HFF-Myc (cell line): ENCODE results near the gene SAMMSON.
A peak's percentile ranks its signal among the peaks of the same experiment; 100 is the strongest.

Experiments
- DNase-seq: peaks from one replicate; pipeline ENCODE4 v3.0.0-alpha.2; 2011; ENCODE audit warnings: low read depth; ENCODE audit errors: extremely low read depth
- H3K4me3 ChIP-seq: replicated peaks from 2 replicates; pipeline ENCODE4 v1.5.1; 2011; ENCODE audit warnings: low read depth, mild to moderate bottlenecking, control low read depth, low read length
- TF ChIP-seq, protein P1 (sequence below): IDR thresholded peaks from 2 replicates; pipeline ENCODE4 v1.5.1; 2012; ENCODE audit warnings: mild to moderate bottlenecking, low read depth, low read length, control low read depth; ENCODE audit errors: missing control alignments

SAMMSON gene

DNA sequence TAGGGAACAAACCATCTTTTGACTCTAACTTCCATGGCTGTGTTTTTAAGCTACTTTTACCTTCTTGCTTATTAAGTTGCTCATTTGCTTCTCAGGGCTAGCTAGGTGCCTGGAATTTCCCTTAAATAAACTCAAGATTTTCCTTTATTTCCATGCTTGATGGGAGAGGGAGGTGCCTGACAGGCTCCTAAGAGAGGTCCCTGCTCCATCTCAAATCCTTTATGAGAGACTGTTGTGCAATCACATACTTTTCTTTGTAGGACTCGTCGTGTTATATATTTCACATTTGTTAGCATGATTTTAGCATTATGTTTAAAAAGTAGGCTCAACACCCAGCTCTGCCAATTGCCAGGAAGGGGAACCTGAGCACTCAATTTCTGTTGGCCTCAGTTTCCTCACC, 95.7 kb downstream of the SAMMSON start:
- DNase-seq = no peak
- TF ChIP-seq, protein P1, sequence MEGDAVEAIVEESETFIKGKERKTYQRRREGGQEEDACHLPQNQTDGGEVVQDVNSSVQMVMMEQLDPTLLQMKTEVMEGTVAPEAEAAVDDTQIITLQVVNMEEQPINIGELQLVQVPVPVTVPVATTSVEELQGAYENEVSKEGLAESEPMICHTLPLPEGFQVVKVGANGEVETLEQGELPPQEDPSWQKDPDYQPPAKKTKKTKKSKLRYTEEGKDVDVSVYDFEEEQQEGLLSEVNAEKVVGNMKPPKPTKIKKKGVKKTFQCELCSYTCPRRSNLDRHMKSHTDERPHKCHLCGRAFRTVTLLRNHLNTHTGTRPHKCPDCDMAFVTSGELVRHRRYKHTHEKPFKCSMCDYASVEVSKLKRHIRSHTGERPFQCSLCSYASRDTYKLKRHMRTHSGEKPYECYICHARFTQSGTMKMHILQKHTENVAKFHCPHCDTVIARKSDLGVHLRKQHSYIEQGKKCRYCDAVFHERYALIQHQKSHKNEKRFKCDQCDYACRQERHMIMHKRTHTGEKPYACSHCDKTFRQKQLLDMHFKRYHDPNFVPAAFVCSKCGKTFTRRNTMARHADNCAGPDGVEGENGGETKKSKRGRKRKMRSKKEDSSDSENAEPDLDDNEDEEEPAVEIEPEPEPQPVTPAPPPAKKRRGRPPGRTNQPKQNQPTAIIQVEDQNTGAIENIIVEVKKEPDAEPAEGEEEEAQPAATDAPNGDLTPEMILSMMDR = no peak
- H3K4me3 ChIP-seq = no peak overlapping the region

DNA sequence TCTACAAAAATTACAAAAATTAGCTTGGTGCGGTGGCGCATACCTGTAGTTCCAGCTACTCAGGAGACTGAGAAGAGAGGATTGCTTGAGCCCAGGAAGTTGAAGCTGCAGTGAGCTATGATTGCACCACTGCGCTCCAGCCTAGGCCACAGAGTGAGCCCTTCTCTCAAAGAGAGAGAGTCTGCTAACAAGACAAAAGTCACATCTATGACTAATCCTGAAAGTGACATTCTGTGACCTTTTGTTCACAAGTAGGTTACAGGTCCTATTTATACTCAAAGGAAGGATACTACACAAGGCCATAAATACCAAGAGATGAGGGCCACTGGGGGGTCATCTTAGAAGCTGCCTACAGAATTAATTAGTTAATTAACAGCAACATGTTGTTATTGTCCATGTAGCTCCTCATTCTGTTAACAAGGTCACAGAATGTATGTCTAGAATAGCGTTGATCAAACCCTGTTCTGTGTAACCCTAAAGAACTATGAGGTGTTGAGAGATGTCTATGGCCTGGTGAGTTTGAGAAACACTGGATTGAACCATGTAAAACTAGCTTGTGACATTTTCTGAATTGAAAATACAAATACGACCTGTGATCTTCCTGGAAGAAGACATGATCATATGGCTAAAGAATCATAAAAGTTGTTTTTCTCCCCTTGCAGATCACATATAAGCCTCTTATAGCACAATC, 97.0 kb downstream of the SAMMSON start:
- DNase-seq = no peak
- TF ChIP-seq, protein P1 = no peak
- no peak overlapping the region for H3K4me3 ChIP-seq

DNA sequence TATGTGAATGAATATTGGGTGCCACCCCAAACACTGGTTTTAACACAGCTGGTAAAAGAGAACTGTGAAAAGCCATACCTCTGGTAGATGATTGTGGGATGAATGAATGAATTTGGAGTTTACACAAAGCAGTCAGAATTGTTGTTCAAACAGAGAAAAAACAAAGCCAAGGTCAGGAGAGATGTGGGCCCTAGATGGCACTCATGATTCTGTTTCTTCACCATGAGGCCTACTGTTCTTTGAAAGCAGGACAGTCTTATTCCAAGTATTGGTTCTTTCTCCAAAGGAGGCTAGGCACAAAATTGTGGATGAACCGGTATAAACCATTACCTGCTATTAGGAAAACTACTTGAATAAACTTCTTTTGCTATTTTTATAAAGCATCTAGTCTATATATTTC, 97.6 kb downstream of the SAMMSON start:
- H3K4me3 ChIP-seq = no peak overlapping the region
- DNase-seq = no peak
- TF ChIP-seq, protein P1 = no peak

DNA sequence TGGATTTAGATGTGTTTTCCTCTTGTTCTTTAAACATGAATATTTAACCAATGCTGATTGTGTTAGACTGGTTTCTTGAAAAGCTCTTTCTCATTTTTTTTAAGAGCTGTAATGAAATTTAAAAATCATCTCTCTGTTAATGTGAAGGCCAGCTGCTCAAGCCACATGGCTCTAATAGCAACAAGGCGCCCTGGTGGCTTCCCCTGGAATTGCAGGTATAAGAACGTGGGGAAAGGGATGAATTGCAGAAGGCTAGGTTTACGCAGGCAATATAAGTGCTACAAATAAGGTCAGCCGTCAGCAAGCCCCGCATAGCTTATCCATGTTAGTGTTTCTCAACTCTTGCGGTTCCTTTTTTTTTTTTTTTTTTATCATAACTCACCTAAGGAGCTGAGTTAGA, 108.5 kb downstream of the SAMMSON start:
- no peak overlapping the region for H3K4me3 ChIP-seq
- TF ChIP-seq, protein P1 = peak; percentile 69
- peak; percentile 14 for DNase-seq

DNA sequence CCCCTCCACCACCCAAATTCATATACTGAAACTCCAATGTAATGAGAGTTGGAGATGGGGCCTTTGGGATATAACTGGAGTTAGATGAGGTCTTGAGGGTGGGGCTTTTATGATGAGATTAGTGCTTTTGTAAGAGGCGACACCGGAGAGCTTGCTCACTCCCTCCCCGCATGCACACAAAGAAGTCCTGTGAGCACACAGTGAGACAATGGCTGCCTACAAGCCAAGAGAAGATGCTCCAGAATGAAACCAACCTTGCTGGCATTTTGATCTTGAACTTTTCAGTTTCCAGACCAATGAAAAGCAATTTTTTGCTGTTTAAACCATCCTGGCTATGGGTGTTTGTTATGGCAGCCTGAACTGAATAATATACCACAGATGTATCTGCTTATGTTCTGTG, 109.0 kb downstream of the SAMMSON start:
- TF ChIP-seq, protein P1 = no peak
- H3K4me3 ChIP-seq = no peak overlapping the region
- DNase-seq = no peak

DNA sequence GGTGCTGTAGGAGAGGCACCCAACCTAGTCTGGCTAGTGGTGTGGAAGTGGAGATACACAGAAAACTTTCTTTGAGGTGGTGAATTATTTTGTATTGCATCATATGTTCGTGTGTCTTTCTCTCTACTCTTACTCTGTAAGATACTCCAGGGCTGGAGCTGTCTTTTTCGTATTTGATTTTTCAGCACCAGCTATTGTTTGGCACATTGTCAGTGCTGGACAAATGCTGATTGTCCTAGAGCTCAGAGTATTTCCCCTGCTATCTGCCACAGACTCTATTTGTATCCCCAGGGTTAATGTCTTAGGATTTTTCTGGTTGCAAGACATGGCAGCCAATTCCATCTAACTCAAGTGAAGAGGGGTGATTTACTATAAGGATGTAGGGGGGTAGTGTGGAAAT, 110.5 kb downstream of the SAMMSON start:
- TF ChIP-seq, protein P1 = no peak
- no peak overlapping the region for H3K4me3 ChIP-seq
- DNase-seq = no peak

DNA sequence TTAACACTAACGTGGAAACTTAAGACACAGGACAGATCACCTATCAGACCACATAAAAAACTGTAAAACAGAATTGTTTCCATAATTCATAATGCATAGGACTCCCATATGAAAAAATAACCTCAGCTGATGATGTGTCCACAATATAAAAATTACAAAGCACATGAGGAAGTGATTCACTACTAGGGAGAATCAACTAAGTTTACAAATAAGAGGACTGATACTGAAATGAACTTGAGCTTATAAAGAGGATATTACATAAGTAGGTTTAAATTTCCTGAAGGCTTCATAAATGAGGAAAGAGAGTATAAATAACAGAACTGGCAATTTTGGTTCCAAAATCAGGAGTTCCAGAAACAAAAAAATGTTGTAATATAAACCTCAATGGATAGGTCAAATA, 111.9 kb downstream of the SAMMSON start:
- no peak overlapping the region for H3K4me3 ChIP-seq
- DNase-seq = no peak
- TF ChIP-seq, protein P1 = no peak
